HCT116 (cell line): ENCODE results near the gene SLC28A2. TPM values are rescaled to one million over a fixed set of nuclear protein-coding genes. Genes with fewer than 3 reads are reported as not detected.

Experiments used
- ATAC-seq: fragments of 200-7000 bp; cut with Tn5 transposase; 2 replicates; pipeline ENCODE4 v1.9.1; 2020; ENCODE audit warnings: mild to moderate bottlenecking, moderate library complexity
- BruUV-seq: library from RNA; stranded (reverse); fragments of 400-500 nt; replicated peaks from 2 replicates; lab custom pipeline; 2021; lab: Mats Ljungman, UMichigan
- CTCF ChIA-PET: fragments of 300-600 bp; sonication (Branson Sonifier 250); formaldehyde crosslinking; loops from one replicate; lab custom pipeline; 2021; ENCODE audit warnings: antibody characterized with exemption; lab: Charles Lee
- POLR2A ChIA-PET: fragments of 300-600, 350-600 bp; sonication (Branson Sonifier 250); formaldehyde crosslinking; loops from one replicate; lab custom pipeline; 2021; ENCODE audit warnings: antibody characterized with exemption; lab: Charles Lee
- RAD21 ChIA-PET, 2 experiments: fragments of 300-600 bp; sonication (Branson Sonifier 250); formaldehyde crosslinking; loops; one replicate each; lab custom pipeline; 2023; ENCODE audit warnings: low total read pairs in 2 of 2; ENCODE audit not compliant: uncharacterized antibody in 2 of 2, unreplicated experiment in 2 of 2, low non-redundant PET in 1 of 2; lab: Charles Lee
- DNase-seq: peaks from one replicate; pipeline ENCODE4 v3.0.0-alpha.2; 2010; ENCODE audit warnings: low read depth, low spot score
- H2AFZ ChIP-seq: fragments of 200-600 bp; shearing (Covaris generic), sonication (generic); 2 replicates; pipeline ENCODE4 v1.6.1; 2017; ENCODE audit warnings: low read depth, mixed run types, mixed read lengths, antibody characterized with exemption, low read length; ENCODE audit not compliant: poor library complexity, severe bottlenecking
- H3K27ac ChIP-seq: 2 replicates; pipeline ENCODE4 v1.5.1; 2012; ENCODE audit warnings: low read depth, low read length
- H3K27me3 ChIP-seq: fragments of 200-600 bp; sonication (generic); 2 replicates; pipeline ENCODE4 v1.6.1; 2016; ENCODE audit warnings: mixed run types, low read length, mixed read lengths; ENCODE audit not compliant: insufficient read depth
- H3K36me3 ChIP-seq, 2 experiments: fragments of 200-500 bp in 1 of 2; fragments of 200-600 bp in 1 of 2; sonication (Bioruptor generic) in 1 of 2; sonication (generic) in 1 of 2; 2 replicates each; pipeline versions ENCODE4 v1.5.1 to v1.6.1; 2014 to 2016; ENCODE audit warnings: low read length in 2 of 2, inconsistent platforms in 1 of 2, mixed read lengths in 1 of 2, mixed run types in 1 of 2; ENCODE audit not compliant: insufficient read depth in 2 of 2, control insufficient read depth in 1 of 2
- H3K4me1 ChIP-seq, 2 experiments: fragments of 200-600 bp in 1 of 2; sonication (generic) in 1 of 2; 2 replicates each; pipeline versions ENCODE4 v1.5.1 to v1.6.1; 2012 to 2017; ENCODE audit warnings: low read length in 2 of 2, inconsistent platforms in 1 of 2, mild to moderate bottlenecking in 1 of 2, mixed read lengths in 1 of 2, mixed run types in 1 of 2, moderate library complexity in 1 of 2; ENCODE audit not compliant: insufficient read depth in 2 of 2, control insufficient read depth in 1 of 2
- H3K4me2 ChIP-seq: fragments of 200-600 bp; sonication (generic); 2 replicates; pipeline ENCODE4 v1.6.1; 2017; ENCODE audit warnings: mixed run types, low read length, mixed read lengths
- H3K4me3 ChIP-seq, 2 experiments: fragments of 200-600 bp in 1 of 2; sonication (generic) in 1 of 2; replicated peaks in 1 of 2; 2 replicates each; pipeline ENCODE4 v1.5.1; 2011 to 2016; ENCODE audit warnings: low read length in 2 of 2, control low read depth in 1 of 2, low read depth in 1 of 2, mild to moderate bottlenecking in 1 of 2, mixed read lengths in 1 of 2, mixed run types in 1 of 2
- H3K79me2 ChIP-seq: fragments of 200-600 bp; sonication (generic); 2 replicates; pipeline ENCODE4 v1.6.1; 2017; ENCODE audit warnings: mild to moderate bottlenecking, mixed run types, low read length, moderate library complexity, mixed read lengths; ENCODE audit not compliant: insufficient read depth
- H3K9ac ChIP-seq: fragments of 200-600 bp; sonication (generic); 2 replicates; pipeline ENCODE4 v1.6.1; 2016; ENCODE audit warnings: low read length, mixed read lengths
- H3K9me2 ChIP-seq: fragments of 200-600 bp; sonication (generic), shearing (Covaris generic); 2 replicates; pipeline ENCODE4 v1.6.1; 2017; ENCODE audit warnings: mixed run types, mild to moderate bottlenecking, moderate library complexity; ENCODE audit not compliant: insufficient read depth
- H3K9me3 ChIP-seq, 2 experiments: fragments of 200-500 bp in 1 of 2; fragments of 200-600 bp in 1 of 2; sonication (Bioruptor generic) in 1 of 2; sonication (generic) in 1 of 2; 2 replicates each; pipeline ENCODE4 v1.6.1; 2014 to 2017; ENCODE audit warnings: low read length in 2 of 2, mixed read lengths in 2 of 2, inconsistent platforms in 1 of 2, low read depth in 1 of 2, mild to moderate bottlenecking in 1 of 2, mixed run types in 1 of 2, moderate library complexity in 1 of 2; ENCODE audit not compliant: control insufficient read depth in 1 of 2, insufficient read depth in 1 of 2
- H4K20me1 ChIP-seq: fragments of 200-600 bp; sonication (generic), shearing (Covaris generic); 2 replicates; pipeline ENCODE4 v1.6.1; 2017; ENCODE audit warnings: mixed run types, mild to moderate bottlenecking, moderate library complexity; ENCODE audit not compliant: insufficient read depth
- EGR1 ChIP-seq: IDR thresholded peaks from 2 replicates; pipeline ENCODE4 v1.6.1; 2012; ENCODE audit warnings: low read depth
- EZH2 ChIP-seq: fragments of 200-600 bp; sonication (generic); IDR thresholded peaks from 2 replicates; pipeline ENCODE4 v1.6.1; 2017; ENCODE audit warnings: antibody characterized with exemption, mixed run types
- EZH2phosphoT487 ChIP-seq: fragments of 200-600 bp; IDR thresholded peaks from 2 replicates; pipeline ENCODE4 v1.6.1; 2018; ENCODE audit warnings: antibody characterized with exemption, borderline replicate concordance
- JUND ChIP-seq: IDR thresholded peaks from 2 replicates; pipeline ENCODE4 v1.6.1; 2012
- REST ChIP-seq: IDR thresholded peaks from 2 replicates; pipeline ENCODE4 v1.6.1; 2012; ENCODE audit warnings: low read depth
- SP1 ChIP-seq: IDR thresholded peaks from 2 replicates; pipeline ENCODE4 v1.6.1; 2012; ENCODE audit warnings: low read depth
- SRF ChIP-seq: IDR thresholded peaks from 2 replicates; pipeline ENCODE4 v1.6.1; 2012; ENCODE audit warnings: low read depth
- YY1 ChIP-seq: IDR thresholded peaks from 2 replicates; pipeline ENCODE4 v1.6.1; 2011; ENCODE audit warnings: low read length, low read depth, moderate library complexity, mild to moderate bottlenecking; ENCODE audit not compliant: insufficient replicate concordance; ENCODE audit errors: extremely low read depth
- ZFX ChIP-seq: fragments of 450-650 bp; IDR thresholded peaks from 2 replicates; pipeline ENCODE4 v1.6.1; 2017
- ZNF274 ChIP-seq: fragments of 200-500 bp; sonication (Bioruptor generic); IDR thresholded peaks from 2 replicates; pipeline ENCODE4 v1.6.1; 2014; ENCODE audit warnings: mild to moderate bottlenecking, low read depth, low read length, inconsistent platforms
- intact Hi-C: fragments of 100-400 bp; cut with micrococcal nuclease; formaldehyde crosslinking; loops from 2 replicates; pipeline ENCODE4 v1.10.0; 2022
- total RNA-seq: library from RNA; stranded (reverse); gene quantifications from one replicate; pipeline ENCODE4 v1.2.1, GENCODE V29; 2021; ENCODE audit not compliant: unreplicated experiment

The SLC28A2 gene
- total RNA-seq, 1 experiment from 2014 or later = not detected

- TF ChIP-seq REST (no peak), YY1 (peak; percentile 3)
These were observed 27.1 kb downstream of the SLC28A2 start (continued) for GRCh38 chr15:45279024-45279698.

GRCh38 chr15:45285413-45285812 is 33.4 kb downstream of the SLC28A2 start:
- CTCF ChIA-PET = no interaction called here
- ATAC-seq = no peak
- H4K20me1 ChIP-seq = no peaks in the 10 kb centered on the region
- no peak overlapping the region for H2AFZ ChIP-seq
- RAD21 ChIA-PET = no interaction called here
- peaks cover 5% of the 10 kb centered on the region; the same call in 1 of the 2 replicates for H3K27me3 ChIP-seq
- intact Hi-C loops = no loop called here
- H3K4me1 ChIP-seq = no peaks in the 10 kb centered on the region
- no peak overlapping the region for H3K4me3 ChIP-seq
- H3K4me2 ChIP-seq = no peak overlapping the region
- TF ChIP-seq ZFX = no peak
- TF ChIP-seq SRF = no peak
- TF ChIP-seq EZH2phosphoT487 = no peak
- no peak for TF ChIP-seq YY1
- no peak for TF ChIP-seq REST
- no peak for TF ChIP-seq ZNF274
- no peak for TF ChIP-seq SP1
- TF ChIP-seq JUND = no peak
- TF ChIP-seq EZH2 = no peak
- TF ChIP-seq EGR1 = no peak
- no peaks in the 10 kb centered on the region for H3K79me2 ChIP-seq
- no peaks in the 10 kb centered on the region for H3K36me3 ChIP-seq
- POLR2A ChIA-PET = no interaction called here
- H3K9me3 ChIP-seq = no peaks in the 10 kb centered on the region
- H3K27ac ChIP-seq = no peak overlapping the region
- no TSS peak for BruUV-seq
- H3K9me2 ChIP-seq = no peaks in the 10 kb centered on the region
- no peak for DNase-seq
- H3K9ac ChIP-seq = no peak overlapping the region
